ES-I3 (cell line): ENCODE data around the gene EDEM3.

Experiments
- H3K36me3 ChIP-seq: 2 replicates; pipeline ENCODE4 v1.6.1; 2013; ENCODE audit warnings: mild to moderate bottlenecking, low read length, control low read depth, moderate library complexity; ENCODE audit not compliant: insufficient read depth
- H3K4me1 ChIP-seq: 2 replicates; pipeline ENCODE4 v1.6.1; 2013; ENCODE audit warnings: mild to moderate bottlenecking, control low read depth, low read length; ENCODE audit not compliant: insufficient read depth
- H3K9ac ChIP-seq: 2 replicates; pipeline ENCODE4 v1.6.1; 2013; ENCODE audit warnings: low read depth, mild to moderate bottlenecking, low read length, moderate library complexity
- H3K9me3 ChIP-seq: 2 replicates; pipeline ENCODE4 v1.6.1; 2013; ENCODE audit warnings: mild to moderate bottlenecking, low read length, moderate library complexity; ENCODE audit not compliant: control insufficient read depth, insufficient read depth

Gene EDEM3

GRCh38 chr1:184640505-184640904, 114.2 kb downstream of the EDEM3 start:
- Histone ChIP-seq H3K9me3 (no peaks in the 10 kb centered on the region), H3K36me3 (no peaks in the 10 kb centered on the region), H3K9ac (no peak overlapping the region), H3K4me1 (no peaks in the 10 kb centered on the region)
